Stimulated activated CD8-positive, alpha-beta memory T cell treated with anti-CD3 and anti-CD28 coated beads, Interleukin-4, amount 100 ng/mL, for 24 hours (primary cell): Measurements from ENCODE around the gene NDUFAF7.
"Not testable (repeated sequence)": the region's sequence is repeated elsewhere in the genome, so short reads cannot be mapped to it uniquely, and the experiment has no call there.

ENCODE experiments used
- DNase-seq: peaks from one replicate; pipeline ENCODE4 v3.0.0-alpha.2; 2020; ENCODE audit warnings: low read depth

The NDUFAF7 gene

GRCh38 chr2:37215250-37215649 is 16.2 kb upstream of the NDUFAF7 start:
- no peak for DNase-seq

DNA sequence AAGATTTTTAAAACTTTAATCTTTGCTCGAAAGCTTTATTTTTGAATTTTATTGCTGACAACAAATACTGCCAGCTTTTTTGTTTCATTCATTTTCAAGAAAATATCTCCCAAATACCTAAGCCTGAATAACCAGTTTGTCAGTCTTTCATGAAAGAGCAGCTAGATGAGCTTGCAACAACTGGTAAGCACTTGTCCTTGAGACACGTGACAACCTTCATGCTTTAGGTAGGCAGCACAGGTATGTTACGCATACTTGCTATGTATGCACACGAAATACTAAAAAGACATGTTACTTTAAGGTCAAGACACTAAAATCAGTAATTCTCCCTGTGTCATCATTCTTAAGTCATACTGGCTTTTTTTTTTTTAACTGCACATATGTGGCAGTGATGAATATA is 12.4 kb upstream of the NDUFAF7 start:
- no peak for DNase-seq

- no peak for DNase-seq
Observed at GRCh38 chr2:37223131-37223530, 8.3 kb upstream of the NDUFAF7 start.

DNA sequence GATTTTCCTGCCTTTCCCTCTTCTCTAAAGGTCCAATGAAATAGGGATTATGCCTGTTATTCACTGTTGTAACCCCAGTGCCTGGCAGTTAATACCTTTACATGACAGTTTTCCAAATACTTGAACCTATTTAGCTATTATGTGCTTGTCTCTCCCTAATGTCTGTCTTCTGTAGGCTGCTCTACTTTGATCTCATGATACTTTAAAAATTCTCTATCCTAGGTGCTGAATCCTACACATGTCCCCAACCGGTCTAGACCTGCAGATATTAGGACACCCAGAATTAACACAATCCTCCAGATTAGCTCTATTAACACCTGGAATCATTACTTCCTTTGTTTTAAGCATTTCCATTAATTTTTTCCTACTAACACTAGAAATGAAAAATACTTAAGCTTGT is 7.4 kb upstream of the NDUFAF7 start:
- DNase-seq = no peak

- not testable (repeated sequence) for DNase-seq
Observed at GRCh38 chr2:37225129-37225528, 6.3 kb upstream of the NDUFAF7 start.

GRCh38 chr2:37226863-37227262 is 4.6 kb upstream of the NDUFAF7 start:
- DNase-seq = no peak

GRCh38 chr2:37228788-37229187 is 2.7 kb upstream of the NDUFAF7 start:
- DNase-seq = no peak

DNA sequence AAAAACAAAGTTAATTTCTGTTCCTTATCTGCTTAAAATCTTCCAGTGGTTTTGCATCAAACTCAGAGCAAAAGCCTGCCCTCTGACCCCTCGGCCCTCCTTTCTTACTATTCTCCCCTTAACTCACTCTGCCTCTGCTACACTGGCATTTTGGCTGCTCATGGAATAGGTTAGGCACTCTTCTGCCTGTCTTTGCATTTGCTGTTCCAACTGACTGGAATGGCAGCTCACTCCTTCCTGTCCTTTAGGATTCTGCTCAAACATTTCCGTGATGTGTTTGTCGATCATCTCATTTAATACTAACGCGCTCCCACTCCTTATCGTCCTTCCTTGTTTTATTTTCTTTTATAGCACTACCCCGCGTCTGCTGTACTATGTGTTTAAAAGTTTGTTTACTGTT is 877 bp upstream of the NDUFAF7 start:
- no peak for DNase-seq

DNA sequence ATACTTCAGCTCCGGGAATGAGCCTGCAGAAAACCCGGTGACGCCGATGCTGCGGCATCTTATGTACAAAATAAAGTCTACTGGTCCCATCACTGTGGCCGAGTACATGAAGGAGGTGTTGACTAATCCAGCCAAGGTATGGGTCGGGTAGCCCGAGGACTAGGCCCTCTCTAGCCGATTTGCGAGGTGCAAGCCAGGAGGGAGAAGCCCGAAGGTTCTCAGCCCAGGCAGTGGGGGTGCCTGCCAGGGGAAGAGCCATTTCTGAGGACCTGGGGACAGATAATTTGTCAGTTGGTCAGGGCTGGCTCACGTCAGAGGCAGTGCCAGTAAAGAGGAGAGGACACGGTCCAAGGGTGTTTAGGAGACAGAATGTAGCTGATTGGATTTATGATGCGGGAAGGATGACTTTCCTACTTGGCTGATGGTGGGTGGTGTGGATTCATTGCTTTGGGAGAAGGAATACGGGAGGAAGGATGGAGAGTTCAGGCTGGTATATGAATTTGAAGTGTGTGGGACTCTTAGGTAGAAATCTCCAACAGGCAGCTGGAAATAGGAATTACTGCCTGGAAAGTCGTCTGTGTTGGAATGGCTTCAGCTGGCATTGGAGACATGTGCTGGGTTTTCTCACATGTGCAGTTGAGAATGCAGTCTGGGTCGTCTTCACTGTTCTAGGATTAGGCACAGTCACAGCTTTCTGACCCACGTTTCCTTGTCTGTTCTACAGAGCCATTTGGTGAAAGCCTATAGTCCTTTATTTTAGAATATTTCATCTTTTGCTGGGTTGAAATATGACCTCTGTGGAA is 874 bp downstream of the NDUFAF7 start:
- no peak for DNase-seq

GRCh38 chr2:37243435-37243834 is 12.0 kb downstream of the NDUFAF7 start:
- DNase-seq = no peak

GRCh38 chr2:37244017-37244416 is 12.6 kb downstream of the NDUFAF7 start:
- no peak for DNase-seq

DNA sequence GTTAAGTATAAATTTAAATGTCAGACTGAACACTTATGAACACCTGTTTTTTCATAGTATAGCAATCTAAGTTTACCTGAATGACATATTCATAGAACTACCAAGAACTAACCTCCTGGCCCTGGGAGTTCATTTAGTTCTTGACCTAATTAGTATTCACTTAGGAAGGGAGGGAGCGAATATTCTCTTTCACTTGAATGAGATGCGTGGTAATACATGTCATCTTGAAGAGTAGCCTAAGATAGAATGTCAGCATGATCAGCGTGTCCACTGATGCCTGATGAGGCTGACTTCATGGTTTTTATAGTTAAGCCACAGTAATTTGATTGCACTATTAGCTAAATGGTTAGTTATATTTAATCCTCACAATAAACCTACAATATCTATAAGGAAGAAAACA is 13.3 kb downstream of the NDUFAF7 start:
- DNase-seq = no peak

DNA sequence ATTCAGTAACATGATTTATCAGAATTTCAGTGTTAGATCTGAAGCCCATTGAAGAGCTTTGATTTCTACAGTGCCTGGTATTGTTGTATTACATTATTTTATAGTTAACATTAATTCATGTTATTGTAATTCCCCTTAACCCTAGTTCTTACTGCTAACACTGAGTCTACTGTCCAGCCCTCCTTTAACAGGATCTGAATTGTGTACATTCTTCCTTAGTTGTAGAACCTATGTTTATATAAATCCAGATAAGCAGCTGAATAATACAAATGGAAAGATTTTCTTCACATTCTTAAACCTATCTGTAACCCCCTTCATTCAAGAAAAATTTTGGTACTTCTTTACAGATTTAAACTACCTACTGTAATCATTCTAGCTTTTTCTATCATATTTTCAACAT is 14.7 kb downstream of the NDUFAF7 start:
- DNase-seq = no peak

GRCh38 chr2:37250869-37251740 is 19.6 kb downstream of the NDUFAF7 start:
- no peak for DNase-seq

- DNase-seq = no peak
Observed at GRCh38 chr2:37262522-37262921, 31.1 kb downstream of the NDUFAF7 start.

DNA sequence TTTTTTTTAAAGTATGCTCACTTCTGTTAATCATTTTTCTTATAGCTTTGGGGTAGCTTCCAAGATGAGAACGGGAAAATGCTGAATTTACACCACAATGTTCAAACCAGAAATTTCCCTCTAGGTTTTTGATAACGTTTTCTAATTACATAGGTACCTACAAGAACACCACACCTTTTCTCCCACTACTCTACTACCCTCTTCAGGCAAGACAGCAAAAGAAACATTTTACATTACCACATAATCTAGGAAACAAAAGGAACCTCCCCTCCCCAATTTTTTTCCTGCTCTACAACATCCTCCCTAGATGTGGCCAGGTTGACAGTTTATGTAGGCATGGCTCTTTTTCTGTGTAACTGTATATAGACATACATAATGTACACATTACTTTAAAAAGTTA is 32.4 kb downstream of the NDUFAF7 start:
- DNase-seq = no peak

DNA sequence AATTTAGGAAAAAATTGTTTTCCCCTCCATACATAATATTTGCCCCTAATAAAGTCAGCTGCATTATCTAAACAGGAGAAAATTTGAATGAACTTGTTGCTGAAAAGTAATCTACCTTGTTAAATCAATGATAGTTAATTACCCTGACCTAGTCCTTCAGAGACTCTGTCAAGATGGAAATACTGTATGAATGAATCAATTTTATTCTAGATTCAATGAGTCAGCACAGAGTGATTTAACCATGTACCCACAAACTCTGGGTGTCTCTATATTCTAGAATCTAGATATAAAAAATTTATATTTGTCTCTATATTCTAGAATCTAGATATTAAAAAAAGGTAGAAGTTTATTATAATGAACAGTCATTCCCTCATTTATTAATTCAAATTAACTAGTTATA is 36.2 kb downstream of the NDUFAF7 start:
- DNase-seq = no peak

GRCh38 chr2:37268111-37268510 is 36.7 kb downstream of the NDUFAF7 start:
- DNase-seq = no peak

DNA sequence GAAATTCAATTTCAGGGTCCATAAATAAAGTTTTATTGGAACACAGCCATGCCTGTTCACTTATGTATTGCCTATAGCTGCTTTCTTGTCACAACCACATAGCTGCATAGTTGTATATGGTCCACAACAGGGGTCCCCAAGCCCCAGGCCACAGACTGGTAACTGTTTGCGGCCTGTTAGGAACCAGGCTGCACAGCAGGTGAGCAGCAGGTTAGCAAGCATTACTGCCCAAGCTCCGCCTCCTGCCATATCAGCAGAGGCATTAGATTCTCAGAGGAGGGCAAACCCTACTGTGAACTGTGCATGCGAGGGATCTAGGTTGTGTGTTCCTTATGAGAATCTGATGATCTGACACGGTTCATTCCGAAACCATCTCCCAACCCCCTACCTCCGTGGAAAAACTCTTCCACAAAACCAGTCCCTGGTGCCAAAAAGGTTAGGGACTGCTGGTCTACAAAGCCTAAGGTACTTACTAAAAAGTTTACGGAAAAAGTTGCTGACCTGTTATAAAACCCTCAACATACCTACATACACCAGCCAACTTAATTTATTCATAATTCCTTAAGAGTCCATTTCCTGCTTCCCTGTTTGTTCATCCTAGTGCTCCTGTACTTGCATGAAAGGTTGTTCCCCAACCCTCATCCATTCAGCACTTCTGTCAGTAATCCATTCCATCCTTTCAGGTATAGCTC is 40.1 kb downstream of the NDUFAF7 start:
- DNase-seq = no peak

DNA sequence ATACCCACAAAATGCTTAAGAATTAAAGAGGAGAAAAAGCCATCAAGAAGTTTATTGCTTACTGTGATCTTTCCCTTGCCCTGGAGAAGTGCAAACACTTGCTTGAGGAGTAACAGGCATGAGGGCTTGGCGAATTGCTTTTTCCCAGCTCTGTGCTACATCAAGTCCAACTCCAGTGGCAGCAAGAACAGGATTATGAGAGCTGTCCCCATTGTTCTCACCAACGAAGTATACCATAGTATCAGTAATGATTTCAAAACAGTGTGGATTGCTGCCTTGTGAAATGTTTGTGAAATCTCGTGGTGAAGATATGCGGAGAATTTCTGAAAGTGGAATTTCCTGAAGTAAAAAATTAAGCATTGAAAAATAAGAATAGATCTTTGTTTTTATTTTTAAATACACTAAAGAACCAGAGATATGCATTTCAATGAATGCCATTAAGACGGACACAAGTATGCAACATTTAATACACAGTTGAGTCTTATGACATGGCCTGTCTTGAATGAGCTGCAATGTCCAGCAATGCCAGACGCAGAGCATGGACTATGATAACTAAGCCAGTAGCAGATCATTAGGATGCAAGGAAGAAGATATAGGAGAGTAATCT is 43.0 kb downstream of the NDUFAF7 start:
- no peak for DNase-seq

- DNase-seq = no peak
Observed at GRCh38 chr2:37276291-37276690, 44.8 kb downstream of the NDUFAF7 start.

- DNase-seq = no peak
Observed at GRCh38 chr2:37281916-37282315, 50.5 kb downstream of the NDUFAF7 start.
